GM21529 (cell line): Measurements from ENCODE around the gene SLC16A3.
"Not testable (repeated sequence)": the region's sequence is repeated elsewhere in the genome, so short reads cannot be mapped to it uniquely, and the experiment has no call there.

Experiments
- ATAC-seq: cut with Tn5 transposase; IDR thresholded peaks from one replicate; pipeline ENCODE4 v1.9.1; 2021; ENCODE audit not compliant: unreplicated experiment

Gene SLC16A3

GRCh38 chr17:82259972-82260961 is 31.4 kb downstream of the SLC16A3 start:
- ATAC-seq, result not testable (repeated sequence)

GRCh38 chr17:82262344-82262743 is 33.5 kb downstream of the SLC16A3 start:
- ATAC-seq, result no peak

GRCh38 chr17:82263641-82264040 is 34.8 kb downstream of the SLC16A3 start:
- ATAC-seq, result no peak

- ATAC-seq, result no peak
Observed at GRCh38 chr17:82266142-82266541, 37.3 kb downstream of the SLC16A3 start.

GRCh38 chr17:82267575-82268379 is 38.9 kb downstream of the SLC16A3 start:
- no peak for ATAC-seq

- no peak for ATAC-seq
Observed at GRCh38 chr17:82269138-82269881, 40.5 kb downstream of the SLC16A3 start.

DNA sequence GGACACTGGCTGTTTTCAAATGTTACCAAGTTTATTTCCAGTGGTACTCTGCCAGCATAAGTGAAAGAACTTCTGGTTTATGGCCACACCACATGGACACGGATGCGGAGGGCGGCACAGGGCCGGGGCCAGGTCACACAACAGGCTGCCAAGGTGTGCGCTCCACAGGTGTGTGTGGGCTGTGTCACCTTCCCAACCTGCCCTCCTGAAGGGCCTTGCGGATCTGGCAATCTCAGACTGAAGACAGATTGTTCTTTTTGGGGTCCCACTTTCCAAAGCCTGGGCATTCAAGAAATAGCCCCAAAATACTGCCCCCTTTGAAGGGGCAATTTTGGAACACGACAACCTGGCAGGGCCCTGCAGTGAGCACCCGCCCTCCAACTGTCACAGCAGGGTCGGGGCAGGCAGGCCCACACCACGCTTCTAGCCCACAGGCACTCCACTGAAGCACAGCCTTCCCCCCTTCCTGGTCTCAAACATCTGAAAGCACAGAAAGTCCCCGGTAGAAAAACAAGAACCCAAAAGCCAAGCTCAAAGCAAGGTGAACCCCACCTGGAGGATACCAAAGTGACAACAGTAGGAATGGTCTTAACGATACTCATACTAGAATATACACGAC is 41.1 kb downstream of the SLC16A3 start:
- ATAC-seq, result no peak

GRCh38 chr17:82270651-82271050 is 41.8 kb downstream of the SLC16A3 start:
- no peak for ATAC-seq

DNA sequence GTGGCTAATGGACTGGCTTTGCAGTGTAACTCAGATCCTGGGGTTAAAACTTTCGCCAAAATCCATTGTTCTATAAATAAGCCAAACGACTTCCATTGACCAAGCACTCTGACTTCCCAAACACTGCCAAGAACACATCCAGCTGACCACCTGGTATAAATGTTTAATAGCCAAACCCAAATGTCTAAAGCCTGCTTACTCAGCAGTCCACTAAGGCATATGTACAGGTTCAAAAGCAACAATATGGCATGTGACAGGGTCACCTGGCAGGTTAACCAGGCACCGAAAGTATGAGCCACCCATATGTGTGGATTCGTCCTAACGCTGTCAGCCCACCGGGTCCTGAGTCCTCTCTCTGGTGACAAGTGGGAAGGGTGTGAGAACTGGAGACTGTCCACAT is 42.6 kb downstream of the SLC16A3 start:
- no peak for ATAC-seq

DNA sequence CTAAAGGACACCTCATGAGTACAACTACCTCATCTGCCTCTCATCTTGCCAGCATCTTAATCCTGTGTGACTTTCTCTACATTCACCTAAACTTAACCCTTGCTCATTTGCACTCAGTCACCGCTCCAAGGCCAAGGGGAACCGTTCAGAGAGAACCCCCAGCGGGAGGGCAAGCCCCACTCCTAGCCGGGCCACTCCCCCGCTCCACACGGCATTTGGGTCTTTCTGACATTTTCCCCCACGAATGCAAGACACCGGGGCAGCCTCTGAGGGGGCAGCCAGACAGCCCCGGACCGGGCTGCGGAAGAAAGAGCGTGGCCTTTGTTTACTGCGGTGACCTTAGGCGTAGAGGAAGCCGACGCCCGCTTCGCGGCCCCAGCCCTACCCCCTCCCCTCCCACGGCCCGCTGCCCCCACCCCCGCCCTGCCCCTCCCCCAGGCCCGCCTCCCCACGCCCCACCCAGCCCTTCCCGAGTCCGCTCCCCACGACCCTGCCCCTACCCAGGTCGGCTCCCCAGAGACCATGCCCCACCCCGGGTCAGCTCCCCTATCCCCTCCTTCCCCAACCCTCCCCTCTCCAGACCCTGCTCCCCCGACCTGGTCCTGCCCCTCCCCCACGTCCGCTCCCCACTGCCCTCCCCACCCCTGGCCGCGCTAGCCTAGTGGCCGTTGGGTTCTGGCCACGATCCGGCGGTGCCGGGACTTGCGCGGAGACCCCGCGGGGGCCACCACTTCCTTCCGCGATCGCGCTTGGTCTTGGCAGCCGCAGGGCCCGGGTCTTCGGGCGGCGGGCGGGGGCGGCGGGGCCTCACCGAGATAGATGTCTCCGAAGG is 43.9 kb downstream of the SLC16A3 start:
- ATAC-seq, result no peak

DNA sequence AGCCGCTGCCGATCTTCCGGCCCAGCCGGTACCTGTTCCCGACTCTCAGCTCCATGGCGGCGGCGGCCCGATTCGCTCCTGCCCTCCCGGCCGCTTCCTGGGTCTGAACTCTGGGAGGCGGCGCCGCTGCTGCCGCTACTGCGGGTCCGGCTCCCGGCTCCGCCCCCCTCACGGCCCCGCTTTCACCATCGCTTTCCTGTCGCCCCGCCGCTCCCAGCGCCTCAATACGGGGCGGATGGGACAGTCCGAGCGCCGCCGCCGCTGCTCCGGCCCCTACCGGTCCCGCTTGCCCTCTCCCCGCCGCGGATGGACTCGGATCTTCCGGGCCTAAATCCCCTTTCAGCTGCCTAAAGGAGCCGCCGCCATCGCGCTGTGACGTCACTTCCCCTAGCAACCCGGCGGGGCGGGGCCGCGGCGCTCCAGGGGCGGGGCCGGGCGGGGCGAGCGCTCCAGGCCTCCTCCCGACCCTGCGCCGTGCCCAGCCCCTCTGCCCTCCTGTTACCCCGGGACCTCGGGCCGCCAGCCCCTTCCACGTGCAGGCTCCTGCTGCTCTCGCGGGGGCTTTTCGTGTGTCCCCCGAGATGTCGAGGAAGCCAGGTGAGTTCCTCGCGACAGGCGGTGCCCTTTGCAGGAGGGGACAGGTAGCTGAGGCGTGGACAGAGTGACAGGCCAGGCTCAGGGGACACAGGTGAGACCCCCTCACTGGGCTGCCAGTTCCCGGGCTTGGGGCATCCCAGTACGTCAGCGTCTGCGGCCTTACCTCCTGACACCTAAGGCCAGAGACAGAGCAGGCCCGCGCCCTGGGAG is 44.7 kb downstream of the SLC16A3 start, which contains the start of gene CSNK1D:
TSS of gene CSNK1D (minus strand) at position 374 of the 807 bp plus-strand sequence. CDS start at position 55, 319 bp downstream.
- ATAC-seq, result peak; percentile 68

- no peak for ATAC-seq
Observed at GRCh38 chr17:82274134-82275020, 45.5 kb downstream of the SLC16A3 start.

DNA sequence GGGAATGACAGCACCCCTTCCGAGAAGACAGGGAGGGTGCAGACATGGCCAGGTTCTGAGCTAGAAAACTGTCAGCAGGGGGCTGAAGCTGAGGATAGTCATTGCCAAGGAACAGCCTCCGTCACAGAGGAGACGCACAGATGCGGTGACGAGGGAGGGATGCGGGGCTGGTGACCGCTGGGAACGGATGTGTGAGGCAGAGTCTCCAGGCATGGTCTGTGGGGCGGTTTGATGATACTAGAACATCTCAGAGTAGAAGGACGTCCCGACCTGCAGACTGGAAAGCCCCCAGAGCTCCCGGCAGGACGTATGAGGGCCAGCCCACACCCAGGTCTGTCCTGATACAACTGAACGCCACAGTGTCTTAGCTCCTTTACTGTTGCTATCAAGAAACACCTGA is 46.5 kb downstream of the SLC16A3 start:
- no peak for ATAC-seq

GRCh38 chr17:82276938-82277337 is 48.1 kb downstream of the SLC16A3 start:
- no peak for ATAC-seq

DNA sequence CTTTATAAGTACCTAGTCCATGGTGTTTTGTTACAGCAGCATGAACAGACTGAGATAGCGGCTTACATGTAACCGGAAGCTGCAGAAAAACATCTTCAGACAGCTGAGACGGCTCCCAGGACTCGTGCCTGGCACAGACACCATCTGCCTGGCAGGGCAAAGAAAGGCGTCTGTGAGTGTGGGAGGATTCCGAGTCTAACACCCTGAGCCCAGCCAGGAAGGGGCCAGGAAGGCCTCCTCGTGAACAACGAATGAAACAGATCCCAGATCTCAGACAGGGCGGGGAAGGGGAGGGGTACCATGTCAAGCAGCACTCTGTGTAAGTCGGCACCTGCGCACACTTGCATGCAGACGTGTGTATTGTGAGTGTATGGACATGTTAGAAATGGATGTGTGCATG is 49.0 kb downstream of the SLC16A3 start:
- no peak for ATAC-seq

DNA sequence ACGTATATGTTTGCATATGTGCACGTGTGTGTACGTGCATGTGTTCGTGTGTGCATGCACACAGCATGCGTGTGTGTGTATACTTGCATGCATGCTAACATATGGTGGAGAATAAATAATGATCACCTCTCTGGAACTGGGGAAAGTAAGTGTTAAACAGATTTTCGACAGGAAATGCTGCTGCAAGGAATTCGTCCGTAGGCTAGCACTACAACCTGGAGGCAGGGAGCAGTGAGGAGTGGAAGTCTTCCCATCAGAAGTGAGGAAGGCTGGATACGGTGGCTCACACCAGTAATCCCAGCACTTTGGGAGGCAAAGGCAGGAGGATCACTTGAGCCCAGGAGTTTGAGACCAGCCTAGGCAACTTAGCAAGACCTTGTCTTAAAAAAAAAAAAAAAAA is 49.5 kb downstream of the SLC16A3 start:
- ATAC-seq, result no peak

DNA sequence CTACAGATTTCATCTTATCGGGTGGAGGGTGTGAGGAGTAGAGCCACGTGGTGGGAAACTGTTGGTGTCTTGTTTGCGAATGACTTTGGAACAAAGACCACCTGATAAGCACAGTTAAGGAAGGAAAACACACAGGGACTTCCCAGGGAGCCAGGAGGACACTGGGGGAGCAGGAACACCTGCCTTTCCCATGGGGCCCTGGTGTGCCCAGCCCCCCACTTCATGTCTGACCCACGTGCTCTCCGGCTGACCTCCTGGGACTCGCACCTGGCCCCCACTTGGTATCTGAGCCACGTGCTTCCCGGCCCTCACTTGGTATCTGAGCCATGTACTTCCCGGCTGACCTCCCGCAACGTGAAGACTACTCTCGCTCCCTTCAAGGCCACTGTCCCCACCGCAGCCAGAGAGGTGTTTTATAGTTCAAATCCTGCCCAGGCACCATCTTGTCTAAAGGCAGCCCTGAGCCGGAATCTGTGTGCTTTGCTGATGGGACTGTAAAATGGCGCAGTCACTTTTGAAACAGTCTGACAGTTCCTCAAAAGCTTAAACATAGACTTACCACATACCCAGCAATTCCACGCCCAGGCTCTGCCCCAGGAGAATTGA is 50.0 kb downstream of the SLC16A3 start:
- no peak for ATAC-seq
